OCI-LY7 (cell line): ENCODE data around the gene PIP5K1C. TPM values are rescaled to one million over a fixed set of nuclear protein-coding genes. Genes with fewer than 3 reads are reported as not detected.

Source experiments
- BruUV-seq: library from RNA; stranded (reverse); fragments of 400-500 nt; replicated peaks from 2 replicates; lab custom pipeline; 2021; lab: Mats Ljungman, UMichigan
- CTCF ChIA-PET: fragments of 300-600 bp; sonication (Branson Sonifier 250); formaldehyde crosslinking; loops from one replicate; lab custom pipeline; 2022; ENCODE audit warnings: antibody characterized with exemption; ENCODE audit not compliant: unreplicated experiment; lab: Charles Lee
- POLR2A ChIA-PET: fragments of 300-600 bp; sonication (Branson Sonifier 250); formaldehyde crosslinking; loops from one replicate; lab custom pipeline; 2022; ENCODE audit warnings: antibody characterized with exemption; lab: Charles Lee
- DNase-seq: peaks from one replicate; pipeline ENCODE4 v3.0.0-alpha.2; 2015; ENCODE audit warnings: low spot score
- H2AFZ ChIP-seq: fragments of 200-600 bp; sonication (generic), shearing (Covaris generic); 2 replicates; pipeline ENCODE4 v1.6.1; 2014; ENCODE audit warnings: mild to moderate bottlenecking, antibody characterized with exemption, low read length, moderate library complexity
- H3K27ac ChIP-seq: fragments of 200-600 bp; sonication (generic); 2 replicates; pipeline ENCODE4 v1.5.1; 2014; ENCODE audit warnings: mixed run types, low read depth, mild to moderate bottlenecking, moderate library complexity, low read length, inconsistent platforms; ENCODE audit not compliant: poor library complexity, severe bottlenecking
- H3K36me3 ChIP-seq: fragments of 200-600 bp; sonication (generic); 2 replicates; pipeline ENCODE4 v1.6.1; 2014; ENCODE audit warnings: mild to moderate bottlenecking, antibody characterized with exemption, low read length, moderate library complexity, mixed read lengths; ENCODE audit not compliant: insufficient read depth
- H3K4me1 ChIP-seq: fragments of 200-600 bp; sonication (generic); 2 replicates; pipeline ENCODE4 v1.5.1; 2014; ENCODE audit warnings: mild to moderate bottlenecking, low read length; ENCODE audit not compliant: insufficient read depth, poor library complexity, severe bottlenecking
- H3K4me2 ChIP-seq: fragments of 200-600 bp; sonication (generic); 2 replicates; pipeline ENCODE4 v1.6.1; 2014; ENCODE audit warnings: mild to moderate bottlenecking, low read length
- H3K4me3 ChIP-seq: fragments of 200-600 bp; sonication (generic); 2 replicates; pipeline ENCODE4 v1.5.1; 2014; ENCODE audit warnings: mild to moderate bottlenecking, low read depth, low read length; ENCODE audit not compliant: poor library complexity, severe bottlenecking
- H3K79me2 ChIP-seq: fragments of 200-600 bp; sonication (generic); 2 replicates; pipeline ENCODE4 v1.6.1; 2016; ENCODE audit warnings: low read depth, mild to moderate bottlenecking, low read length, moderate library complexity, mixed read lengths; ENCODE audit not compliant: insufficient read depth
- H3K9me2 ChIP-seq: fragments of 200-600 bp; sonication (generic); 2 replicates; pipeline ENCODE4 v1.6.1; 2016; ENCODE audit warnings: mild to moderate bottlenecking, low read length, mixed read lengths; ENCODE audit not compliant: insufficient read depth
- H3K9me3 ChIP-seq: fragments of 200-600 bp; sonication (generic); 2 replicates; pipeline ENCODE4 v1.6.1; 2014; ENCODE audit warnings: mild to moderate bottlenecking, mixed run types, low read length, mixed read lengths
- H4K20me1 ChIP-seq: fragments of 200-600 bp; sonication (generic); 2 replicates; pipeline ENCODE4 v1.6.1; 2014; ENCODE audit warnings: mild to moderate bottlenecking, antibody characterized with exemption, low read length, moderate library complexity, mixed read lengths; ENCODE audit not compliant: insufficient read depth
- CTCF ChIP-seq: fragments of 200-600 bp; sonication (generic); conservative IDR thresholded peaks from 2 replicates; pipeline ENCODE4 v1.5.1; 2014; ENCODE audit warnings: mild to moderate bottlenecking, antibody characterized with exemption, low read length, moderate library complexity, mixed read lengths
- EZH2phosphoT487 ChIP-seq: fragments of 200-600 bp; sonication (generic); IDR thresholded peaks from 2 replicates; pipeline ENCODE4 v1.6.1; 2018; ENCODE audit warnings: low read depth, borderline replicate concordance, mild to moderate bottlenecking, mixed run types, antibody characterized with exemption, low read length, moderate library complexity, mixed read lengths
- intact Hi-C: fragments of 100-400 bp; cut with micrococcal nuclease; formaldehyde crosslinking; loops from one replicate; pipeline ENCODE4 v1.10.0; 2022; ENCODE audit not compliant: unreplicated experiment
- total RNA-seq, 2 experiments: library from RNA; depleted of rRNA in 1 of 2; stranded (reverse); fragments of >200 nt in 1 of 2; shearing (Covaris generic) in 1 of 2; gene quantifications; 2 replicates each; pipeline ENCODE4 v1.2.3, GENCODE V29; 2014 to 2022

Gene PIP5K1C
- total RNA-seq, 2 experiments from 2014 or later: 7.6 to 15.1 TPM

- no peak overlapping the region for H2AFZ ChIP-seq
- DNase-seq: peak; percentile 85
These were observed 21.0 kb upstream of the PIP5K1C start for GRCh38 chr19:3721131-3721886.

GRCh38 chr19:3720349-3720917 lies 20.2 kb upstream of the PIP5K1C start:
- H3K4me3 ChIP-seq: no peak overlapping the region
- no peak overlapping the region for H2AFZ ChIP-seq
- no peaks in the 10 kb centered on the region for H3K9me3 ChIP-seq
- BruUV-seq: no TSS peak
- DNase-seq: no peak
- TF ChIP-seq CTCF: no peak
- no peak for TF ChIP-seq EZH2phosphoT487
- no peaks in the 10 kb centered on the region for H3K4me1 ChIP-seq
- H3K27ac ChIP-seq: no peak overlapping the region
- ChIA-PET POLR2A (no interaction called here), CTCF (no interaction called here)
- H3K4me2 ChIP-seq: no peak overlapping the region
- H4K20me1 ChIP-seq: no peaks in the 10 kb centered on the region
- intact Hi-C loops: no loop called here
- no peaks in the 10 kb centered on the region for H3K79me2 ChIP-seq
- H3K36me3 ChIP-seq: no peaks in the 10 kb centered on the region
- H3K9me2 ChIP-seq: no peaks in the 10 kb centered on the region

More at GRCh38 chr19:3721131-3721886, 21.0 kb upstream of the PIP5K1C start:
- H3K27ac ChIP-seq: no peak overlapping the region
- no peaks in the 10 kb centered on the region for H3K9me3 ChIP-seq
- no peaks in the 10 kb centered on the region for H4K20me1 ChIP-seq
- no peak for TF ChIP-seq EZH2phosphoT487
- no peak for TF ChIP-seq CTCF
- POLR2A ChIA-PET: no interaction called here
- intact Hi-C loops: no loop called here
- H3K4me1 ChIP-seq: no peaks in the 10 kb centered on the region
- H3K79me2 ChIP-seq: no peaks in the 10 kb centered on the region
- H3K36me3 ChIP-seq: no peaks in the 10 kb centered on the region
- CTCF ChIA-PET: no interaction called here
- H3K4me2 ChIP-seq: peak overlapping the region; percentile 39; the same call in 1 of the 2 replicates
- H3K4me3 ChIP-seq: no peak overlapping the region
- no TSS peak for BruUV-seq
- H3K9me2 ChIP-seq: no peaks in the 10 kb centered on the region

GRCh38 chr19:3719868-3720267 lies 19.6 kb upstream of the PIP5K1C start:
- no peaks in the 10 kb centered on the region for H3K79me2 ChIP-seq
- ChIA-PET CTCF (no interaction called here), POLR2A (no interaction called here)
- H3K4me3 ChIP-seq: no peak overlapping the region
- no peak overlapping the region for H2AFZ ChIP-seq
- DNase-seq: no peak
- H4K20me1 ChIP-seq: no peaks in the 10 kb centered on the region
- no peaks in the 10 kb centered on the region for H3K9me3 ChIP-seq
- TF ChIP-seq EZH2phosphoT487: no peak
- no peak for TF ChIP-seq CTCF
- no TSS peak for BruUV-seq
- H3K27ac ChIP-seq: no peak overlapping the region
- no peak overlapping the region for H3K4me2 ChIP-seq
- no peaks in the 10 kb centered on the region for H3K36me3 ChIP-seq
- intact Hi-C loops: no loop called here
- no peaks in the 10 kb centered on the region for H3K4me1 ChIP-seq
- H3K9me2 ChIP-seq: no peaks in the 10 kb centered on the region
